Measurements from ENCODE around the gene ELAVL2.

DNA sequence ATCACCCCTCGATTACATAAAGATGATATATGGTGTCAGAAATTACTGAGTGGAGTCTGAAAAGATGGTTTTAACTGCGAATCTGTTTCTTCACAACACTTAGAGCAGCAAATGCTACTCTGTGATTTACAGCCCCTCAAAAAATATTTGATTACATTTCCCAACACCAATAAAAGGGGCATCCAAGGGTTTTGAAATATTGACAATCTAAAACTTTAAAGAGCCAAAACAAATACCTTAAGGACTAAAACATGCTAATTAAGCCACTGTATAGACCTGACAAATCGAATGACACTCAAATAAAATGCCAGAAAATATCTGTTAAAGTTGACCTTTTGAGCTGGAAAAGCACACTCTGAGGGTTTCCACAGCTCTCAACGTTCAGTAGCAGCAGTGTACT is 73.2 kb downstream of the ELAVL2 start:
- TF ChIP-seq, protein P1, sequence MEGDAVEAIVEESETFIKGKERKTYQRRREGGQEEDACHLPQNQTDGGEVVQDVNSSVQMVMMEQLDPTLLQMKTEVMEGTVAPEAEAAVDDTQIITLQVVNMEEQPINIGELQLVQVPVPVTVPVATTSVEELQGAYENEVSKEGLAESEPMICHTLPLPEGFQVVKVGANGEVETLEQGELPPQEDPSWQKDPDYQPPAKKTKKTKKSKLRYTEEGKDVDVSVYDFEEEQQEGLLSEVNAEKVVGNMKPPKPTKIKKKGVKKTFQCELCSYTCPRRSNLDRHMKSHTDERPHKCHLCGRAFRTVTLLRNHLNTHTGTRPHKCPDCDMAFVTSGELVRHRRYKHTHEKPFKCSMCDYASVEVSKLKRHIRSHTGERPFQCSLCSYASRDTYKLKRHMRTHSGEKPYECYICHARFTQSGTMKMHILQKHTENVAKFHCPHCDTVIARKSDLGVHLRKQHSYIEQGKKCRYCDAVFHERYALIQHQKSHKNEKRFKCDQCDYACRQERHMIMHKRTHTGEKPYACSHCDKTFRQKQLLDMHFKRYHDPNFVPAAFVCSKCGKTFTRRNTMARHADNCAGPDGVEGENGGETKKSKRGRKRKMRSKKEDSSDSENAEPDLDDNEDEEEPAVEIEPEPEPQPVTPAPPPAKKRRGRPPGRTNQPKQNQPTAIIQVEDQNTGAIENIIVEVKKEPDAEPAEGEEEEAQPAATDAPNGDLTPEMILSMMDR (IDR thresholded peaks at IDR 0.05), result no peak
- TF ChIP-seq EP300 (IDR thresholded peaks at IDR 0.05), result no peak
- TF ChIP-seq POLR2A (IDR thresholded peaks at IDR 0.05), result no peak

Measured in tibial nerve (tissue), 4 donors.